GM18520 (cell line): Measurements from ENCODE around the gene CDH4.

Experiments used
- ATAC-seq: cut with Tn5 transposase; IDR thresholded peaks from one replicate; pipeline ENCODE4 v1.9.1; 2021; ENCODE audit not compliant: unreplicated experiment

CDH4 gene

DNA sequence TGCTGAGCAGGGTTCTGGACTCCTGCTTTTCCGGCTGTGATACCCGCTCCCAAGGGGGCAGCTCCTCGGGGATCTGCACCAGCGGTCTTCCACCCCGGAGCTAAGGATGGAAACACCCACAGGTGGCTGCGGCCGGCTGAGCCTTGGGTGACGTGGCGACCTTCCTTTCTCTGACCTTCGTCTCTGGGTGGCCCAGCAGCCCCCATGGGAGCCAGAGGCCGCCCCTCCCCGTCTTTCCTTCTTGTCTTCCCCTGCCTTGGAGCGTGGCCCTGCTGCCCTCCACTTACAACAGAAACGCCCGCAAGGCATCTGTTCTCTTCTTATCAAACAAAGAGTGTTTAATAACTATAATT is 407.9 kb downstream of the CDH4 start:
- no peak for ATAC-seq

DNA sequence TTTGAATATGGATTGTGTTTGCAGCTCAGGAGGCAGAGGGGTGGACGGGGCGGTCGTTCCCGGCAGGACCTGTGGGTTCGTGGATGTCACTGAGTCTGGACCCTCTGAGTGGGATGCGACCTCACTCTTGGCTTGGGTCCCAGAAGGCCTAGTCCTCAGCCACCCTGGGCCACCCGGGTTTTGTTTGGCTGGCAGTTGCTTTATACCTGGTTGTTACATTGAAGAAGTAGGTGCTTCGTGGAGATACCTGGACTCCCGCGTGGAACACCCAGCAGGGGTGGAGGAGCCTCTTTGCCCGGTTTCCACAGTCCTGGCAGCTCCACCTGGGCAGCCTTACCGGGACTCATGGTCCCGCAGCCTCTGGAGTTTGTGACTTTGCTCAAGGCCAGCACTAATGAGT is 408.5 kb downstream of the CDH4 start:
- no peak for ATAC-seq

DNA sequence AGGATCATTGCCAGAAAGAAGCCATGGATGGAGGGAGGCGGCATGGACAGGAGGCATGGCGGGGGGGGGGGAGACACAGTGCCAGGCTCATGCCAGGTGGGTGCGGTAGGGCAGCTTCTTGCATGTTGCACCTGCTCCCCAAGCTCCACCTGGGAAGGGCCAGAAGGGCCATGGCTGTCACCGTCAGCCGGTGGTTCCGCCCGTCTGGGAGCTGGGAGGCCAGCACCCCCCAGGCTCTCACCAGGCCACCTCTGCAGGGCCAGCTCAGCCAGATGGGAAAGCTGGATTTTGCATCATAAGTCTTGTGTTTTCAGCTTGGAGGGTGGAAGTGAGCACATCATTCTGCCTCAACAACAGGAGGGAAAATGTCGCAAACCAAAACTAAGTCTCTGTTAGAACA is 409.0 kb downstream of the CDH4 start:
- no peak for ATAC-seq

DNA sequence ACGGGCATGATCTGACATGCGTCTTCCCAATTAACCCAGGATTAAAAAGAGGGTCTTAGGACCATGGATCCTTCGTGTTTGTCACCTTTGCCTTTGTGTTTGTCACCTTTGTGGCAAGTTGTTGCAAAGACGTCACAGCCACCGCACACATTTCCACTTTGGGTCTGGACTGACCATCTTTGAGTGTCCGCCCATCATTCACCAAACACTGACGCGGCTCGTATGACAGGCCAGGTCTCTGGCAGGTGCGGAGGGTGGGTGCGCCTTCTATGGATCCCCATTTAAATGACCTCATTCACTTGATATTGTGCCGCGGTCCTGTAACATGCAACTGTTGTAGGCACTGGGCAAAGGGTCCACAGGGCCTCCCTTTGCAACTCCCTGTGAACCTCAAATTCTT is 409.5 kb downstream of the CDH4 start:
- ATAC-seq, result no peak

DNA sequence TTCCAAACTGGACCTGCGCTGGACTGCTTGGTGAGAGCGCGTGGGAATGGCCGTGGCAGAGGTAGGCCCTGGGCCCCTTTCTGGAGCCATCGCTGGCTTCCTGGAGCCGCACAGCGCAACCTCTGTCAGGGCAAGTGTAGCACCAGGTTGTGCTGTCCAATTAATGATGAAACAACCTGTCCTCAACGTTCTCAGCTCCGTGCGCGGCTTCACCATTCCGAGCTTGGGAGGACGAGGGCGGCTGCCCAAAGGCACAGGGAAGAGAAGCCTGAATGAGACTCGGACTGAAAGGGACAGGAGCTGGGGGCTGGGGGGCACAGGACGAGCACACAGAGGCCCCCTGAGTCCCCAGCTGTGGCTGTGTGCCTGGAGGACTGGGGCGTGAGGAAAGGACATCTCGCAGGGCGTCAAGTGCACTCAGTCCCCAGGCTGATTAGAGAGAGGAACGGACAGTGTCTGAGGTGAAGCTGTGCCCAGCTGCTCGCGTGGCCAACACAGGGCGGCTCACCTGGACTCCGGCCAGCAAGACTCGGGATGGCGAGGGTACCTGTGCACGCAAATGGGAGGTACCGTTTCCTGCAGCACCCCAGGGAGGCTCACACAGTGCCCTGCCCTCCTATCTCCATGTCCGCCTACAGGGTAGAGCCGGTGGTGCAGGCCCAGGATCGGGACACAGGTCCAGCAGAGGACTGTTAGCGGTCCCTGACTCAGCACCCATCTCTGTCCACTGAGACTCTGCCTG is 410.3 kb downstream of the CDH4 start:
- no peak for ATAC-seq

DNA sequence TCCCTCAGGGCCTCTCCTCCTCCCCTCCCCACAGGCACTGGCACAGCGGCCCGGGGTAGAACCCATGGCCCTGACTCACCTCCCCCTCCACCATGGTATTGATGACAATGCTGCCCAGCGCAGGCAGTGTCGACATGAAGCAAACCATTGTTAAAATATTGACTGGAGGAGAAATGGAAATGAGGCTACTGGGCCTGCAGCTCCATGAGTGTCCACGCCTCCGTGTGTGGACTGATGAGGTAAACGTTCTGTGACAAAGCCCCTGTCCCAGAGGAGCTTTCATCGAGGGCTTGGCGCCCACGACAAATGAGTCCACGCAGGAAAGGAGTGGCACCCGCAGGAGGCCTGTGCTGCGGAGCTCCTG is 410.9 kb downstream of the CDH4 start:
- ATAC-seq, result no peak

DNA sequence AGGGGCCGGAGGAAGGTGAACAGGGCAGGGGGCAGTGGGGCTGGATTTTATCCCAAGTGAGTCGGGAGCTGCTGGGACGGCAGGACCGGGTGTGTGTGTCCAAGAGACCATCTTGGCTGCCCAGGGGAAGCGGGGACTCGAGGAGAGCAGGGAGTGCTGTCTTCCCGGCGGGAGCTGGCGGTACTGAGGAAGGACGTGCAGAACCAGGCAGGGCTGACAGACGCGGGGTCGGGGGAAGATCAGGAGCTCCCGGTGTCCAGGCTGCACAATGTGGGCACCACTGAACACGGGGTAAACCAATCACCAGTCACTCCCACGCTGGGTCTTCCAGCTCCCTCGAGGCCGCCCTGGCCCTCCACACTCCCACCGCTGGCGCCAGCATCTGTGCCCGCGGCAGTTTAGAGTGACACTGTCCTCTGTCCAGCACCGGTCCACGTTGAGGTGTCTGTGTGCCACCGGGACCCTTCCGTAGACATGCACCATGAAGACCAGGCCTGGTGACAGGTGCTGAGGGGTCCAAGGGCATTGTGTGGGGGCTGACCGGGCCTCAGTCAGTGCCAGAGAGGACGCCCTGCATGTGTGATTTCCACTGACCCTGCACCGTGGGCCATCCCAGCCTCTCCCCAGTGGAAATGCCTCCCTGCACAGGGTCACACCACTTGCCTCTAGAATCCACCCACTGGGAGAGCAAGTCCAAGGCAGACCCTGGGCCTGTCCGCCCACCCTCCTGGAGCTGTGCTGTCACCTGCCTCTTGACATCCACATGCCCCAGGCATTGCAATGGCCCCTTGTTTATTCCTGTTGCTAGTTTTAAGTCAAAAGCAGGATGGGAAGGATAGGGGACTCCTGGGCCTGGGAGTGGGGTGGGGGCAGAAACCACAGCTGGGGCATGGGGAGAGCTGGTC is 411.7 kb downstream of the CDH4 start:
- no peak for ATAC-seq

DNA sequence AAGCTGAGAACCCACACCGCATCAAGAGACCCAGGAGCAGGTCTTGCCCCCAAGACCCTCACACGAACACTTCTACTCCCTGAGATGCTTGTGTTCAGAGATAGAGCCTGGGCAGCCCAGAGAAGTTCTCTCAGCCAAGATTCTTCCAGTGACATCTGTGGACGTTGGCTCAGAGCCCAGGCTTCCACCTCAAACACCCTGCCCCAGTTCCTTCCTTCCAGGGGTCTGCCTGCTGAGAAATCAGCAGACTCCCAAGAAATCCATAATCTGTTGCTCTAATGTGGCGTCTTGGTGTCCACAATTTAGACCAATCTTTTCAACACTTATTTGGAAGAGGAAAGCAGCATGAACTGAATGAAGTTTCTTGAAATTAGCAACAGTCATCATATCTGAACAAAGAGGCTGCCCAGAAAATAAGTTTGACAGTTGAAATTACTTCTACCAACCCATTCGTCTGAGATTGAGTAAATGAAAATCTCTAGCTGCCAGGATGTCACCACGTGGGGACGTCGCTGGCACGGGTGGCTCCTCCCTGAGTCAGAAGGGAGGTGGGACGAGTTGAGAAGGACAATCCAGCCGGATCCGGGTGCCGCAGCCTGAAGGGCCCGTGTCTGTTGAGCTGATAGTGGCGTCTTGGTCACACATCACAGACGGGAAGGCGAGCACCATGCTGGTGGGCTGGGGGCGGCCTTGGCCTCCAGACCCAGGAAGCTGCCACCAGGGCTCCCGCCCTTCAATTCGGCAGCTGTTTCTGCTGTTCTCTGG is 412.7 kb downstream of the CDH4 start:
- ATAC-seq, result no peak

DNA sequence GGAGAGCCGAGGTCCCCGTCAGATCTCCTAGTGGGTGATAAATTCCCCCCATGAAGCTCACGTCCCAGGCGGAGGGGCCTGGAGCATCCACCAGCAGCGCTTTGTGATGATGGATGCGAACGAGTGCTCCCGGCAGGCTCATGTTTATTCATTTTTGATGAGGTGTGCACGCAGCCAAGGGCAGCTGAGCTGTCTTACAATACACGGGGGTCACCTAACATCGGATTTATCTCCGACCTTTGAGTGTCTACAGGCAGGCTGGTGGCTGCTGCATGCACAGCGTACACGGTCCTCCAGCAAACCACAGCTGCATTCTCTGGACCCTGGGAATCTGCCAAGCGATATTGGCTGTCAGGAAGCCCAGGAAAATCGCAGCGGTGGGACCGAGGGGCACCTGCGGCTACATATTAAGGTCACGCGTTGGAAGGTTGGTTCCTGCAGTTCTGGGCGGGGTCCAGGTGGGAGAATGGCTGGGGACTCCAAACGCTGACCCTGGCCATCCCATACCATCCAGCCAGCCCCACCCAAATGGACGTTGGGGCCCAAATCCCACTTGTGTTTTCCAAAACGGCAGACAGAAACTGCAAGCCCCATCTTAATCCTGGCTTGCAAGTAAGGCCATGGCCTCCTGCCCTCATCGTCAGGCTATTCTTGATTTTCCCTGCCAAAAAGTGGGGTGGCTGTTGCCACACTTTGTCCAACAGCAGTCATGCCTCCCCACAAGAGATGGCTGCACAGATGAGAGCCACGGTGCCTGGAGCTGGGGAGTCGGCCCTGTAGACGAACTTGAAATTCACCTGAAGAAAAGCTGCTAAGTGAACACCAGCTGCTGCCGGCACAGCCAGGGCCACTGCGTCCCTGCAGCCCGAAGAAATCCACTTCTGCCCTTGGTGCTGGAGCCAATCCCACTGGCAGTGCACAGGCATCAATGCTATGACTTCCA is 413.7 kb downstream of the CDH4 start:
- ATAC-seq, result no peak

DNA sequence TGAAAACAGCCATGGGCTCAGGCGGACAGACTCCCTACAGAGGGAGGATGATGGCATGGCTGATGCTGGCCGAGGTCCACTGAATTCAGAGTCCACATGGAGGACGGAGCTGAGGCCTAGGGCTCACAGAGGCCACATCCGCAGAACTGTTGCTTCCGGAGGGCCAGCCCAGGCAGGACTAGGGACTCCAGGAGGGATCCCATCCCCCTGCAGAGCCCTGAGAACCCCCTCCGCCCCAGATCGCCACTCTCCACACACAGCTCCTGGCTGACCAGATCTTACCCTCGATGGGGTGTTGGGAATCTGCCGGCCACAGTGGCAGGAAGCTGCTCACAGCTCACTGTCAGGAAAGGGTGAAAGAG is 414.4 kb downstream of the CDH4 start:
- ATAC-seq, result no peak

DNA sequence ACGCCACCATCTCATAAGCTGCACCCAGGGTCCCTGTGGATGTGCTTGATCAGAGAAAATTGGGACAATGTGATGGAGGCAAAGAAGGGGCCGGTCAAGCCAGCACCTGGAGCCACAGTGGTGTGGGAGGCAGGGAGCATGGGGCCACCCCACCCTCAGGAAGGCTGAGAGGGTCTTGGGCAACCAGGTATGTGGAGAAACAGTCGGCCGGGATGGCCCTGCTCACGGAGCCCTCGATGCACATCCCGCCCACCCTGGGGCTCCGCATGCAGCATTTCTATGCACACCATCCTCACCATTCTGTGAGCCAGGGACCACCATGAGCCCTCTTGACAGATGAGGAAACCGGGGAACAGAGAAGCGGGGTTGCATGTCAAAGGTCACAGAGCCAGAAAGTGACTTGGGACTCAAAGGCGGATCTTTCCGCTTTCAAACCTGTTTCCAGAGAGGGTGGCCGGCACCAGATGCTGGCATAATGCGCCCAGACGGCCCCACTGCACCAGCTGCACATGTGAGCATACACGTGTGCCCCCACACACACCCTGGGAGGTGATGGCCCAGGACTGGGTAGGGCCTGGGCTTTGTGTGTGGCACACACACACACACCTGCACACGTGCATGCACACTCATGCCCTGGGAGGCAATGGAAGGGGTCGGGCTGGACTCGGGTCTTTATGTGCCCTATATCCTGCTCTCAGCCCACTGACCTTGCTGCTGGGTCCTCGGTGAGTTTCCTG is 415.2 kb downstream of the CDH4 start:
- no peak for ATAC-seq

DNA sequence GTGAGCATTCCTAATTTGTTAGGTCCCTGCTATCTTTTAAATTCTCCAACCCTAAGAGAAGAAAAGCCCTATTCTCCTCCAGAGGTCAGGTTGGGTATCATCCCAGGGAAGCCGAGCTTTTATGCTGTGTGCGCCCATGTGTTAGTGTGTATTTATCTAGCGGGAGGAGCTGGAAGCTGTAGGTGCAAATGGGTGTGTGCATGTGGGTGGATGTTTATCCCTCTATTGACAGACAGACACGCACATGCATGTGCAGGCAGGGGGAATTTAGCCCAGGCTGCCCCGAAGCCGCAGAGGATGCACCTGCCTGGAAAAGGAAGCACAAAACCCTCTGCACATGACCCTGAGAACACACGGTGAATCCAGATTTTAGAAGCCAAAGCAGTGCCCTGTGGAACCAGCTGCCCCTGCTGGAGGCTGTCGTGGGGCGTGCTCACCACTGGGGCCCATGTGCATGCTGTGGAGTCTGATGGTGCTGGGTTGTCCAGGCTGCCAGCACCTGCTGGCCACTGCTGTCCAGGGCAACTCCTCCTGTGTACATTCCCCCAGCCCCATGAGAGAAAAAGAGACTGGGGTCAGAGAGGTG is 416.1 kb downstream of the CDH4 start:
- no peak for ATAC-seq

DNA sequence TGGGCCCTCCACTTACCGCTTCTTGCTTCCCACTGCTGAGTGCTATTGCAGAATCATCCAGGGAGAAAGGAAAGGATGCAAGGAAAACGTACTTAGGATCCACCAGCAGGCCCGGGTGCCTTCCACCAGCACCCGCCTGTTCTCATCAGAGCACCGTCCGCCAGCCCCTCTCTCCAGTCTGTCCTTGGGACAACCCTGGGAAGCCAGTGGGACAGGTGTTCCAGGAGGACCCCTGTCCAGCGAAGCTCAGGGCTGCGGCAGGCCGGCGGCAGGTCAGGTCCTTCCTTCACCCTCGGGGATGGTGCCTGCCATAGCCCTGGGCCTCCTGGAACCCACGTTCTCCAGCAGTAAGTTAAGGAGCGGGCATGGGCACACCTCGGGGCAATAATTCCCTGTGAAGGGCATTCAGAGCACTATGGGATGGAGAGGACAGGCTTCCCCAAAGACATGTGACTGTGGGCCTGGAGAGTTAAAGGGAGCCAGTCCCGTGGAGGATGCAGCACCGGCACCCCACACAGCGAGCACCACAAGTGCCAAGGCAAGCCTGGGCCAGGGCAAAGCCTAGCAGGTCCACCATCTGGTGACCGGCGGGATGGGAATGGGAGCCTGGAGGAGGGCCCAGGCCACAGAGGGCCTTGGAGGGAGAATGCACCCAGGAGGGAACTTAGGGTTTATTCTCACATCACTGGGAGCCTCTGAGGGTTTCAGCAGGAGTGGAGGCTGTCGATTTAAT is 416.9 kb downstream of the CDH4 start:
- ATAC-seq, result no peak

DNA sequence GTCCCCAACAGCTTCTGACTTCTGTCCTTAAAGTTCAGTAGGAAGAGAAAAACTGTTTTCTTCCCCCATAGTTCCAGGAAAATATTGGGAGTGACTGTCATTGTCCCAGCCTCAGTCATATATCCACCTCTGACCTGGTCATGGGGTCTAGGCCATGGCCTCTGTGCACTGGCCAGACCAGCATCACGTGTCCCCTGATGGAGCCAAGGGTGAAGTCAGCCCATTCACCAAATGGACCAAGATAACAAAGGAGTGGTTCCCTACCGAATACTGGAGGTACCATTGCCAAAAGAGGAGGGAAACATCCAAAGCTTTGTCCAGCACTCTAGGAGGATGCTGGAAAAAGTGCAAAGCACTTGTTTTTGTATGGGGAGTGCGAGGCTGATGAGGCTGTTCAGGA is 418.2 kb downstream of the CDH4 start:
- ATAC-seq, result no peak

DNA sequence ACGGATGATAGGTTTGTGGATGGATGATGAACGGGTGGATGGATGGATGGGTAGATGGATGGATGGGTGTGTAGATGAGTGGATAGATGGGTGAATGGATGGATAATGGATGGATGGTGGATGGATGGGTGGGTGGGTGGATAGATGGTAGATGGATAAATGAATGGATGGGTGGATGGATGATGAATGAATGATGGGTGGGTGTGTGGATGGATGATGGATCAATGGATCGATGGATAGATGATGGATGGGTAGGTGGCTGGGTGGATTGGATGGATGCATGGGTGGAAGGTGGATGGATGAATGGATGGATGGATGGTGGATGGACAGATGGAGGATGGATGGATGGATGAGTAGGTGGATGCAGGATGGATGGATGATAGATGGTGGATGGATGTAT is 419.5 kb downstream of the CDH4 start:
- ATAC-seq, result no peak

DNA sequence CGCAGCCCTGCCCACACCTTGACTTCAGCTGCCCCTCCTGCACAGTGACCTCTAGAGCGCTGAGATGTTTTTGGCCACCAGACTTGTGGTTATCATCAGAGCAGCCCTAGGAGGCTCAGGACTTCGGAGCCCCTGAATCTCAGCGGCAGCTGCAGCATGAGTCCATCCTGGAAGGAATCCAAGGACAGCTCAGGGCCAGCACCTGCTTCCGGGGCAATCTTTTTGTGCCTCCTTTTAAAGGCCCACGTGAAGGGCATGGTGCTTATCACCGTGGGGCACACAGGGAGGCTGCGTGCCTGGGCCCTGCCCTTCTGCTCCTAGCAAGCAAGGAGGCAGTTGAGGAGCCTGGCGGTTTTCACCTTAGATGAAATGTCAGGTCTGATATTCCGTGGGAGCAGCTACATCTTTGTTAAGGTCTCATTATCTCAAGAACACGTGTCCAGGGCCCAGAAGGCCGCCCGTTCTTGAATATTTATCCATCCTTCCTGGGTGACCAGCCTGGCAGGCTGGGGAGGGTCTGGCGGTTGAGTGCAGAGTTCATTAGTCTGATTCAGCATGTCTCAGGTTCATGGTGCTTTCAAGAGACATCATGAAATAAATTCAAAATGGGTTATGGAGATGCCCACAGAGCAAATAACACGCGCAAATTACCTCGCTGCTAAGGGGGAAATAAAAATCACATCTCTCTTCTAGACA is 421.2 kb downstream of the CDH4 start:
- no peak for ATAC-seq

DNA sequence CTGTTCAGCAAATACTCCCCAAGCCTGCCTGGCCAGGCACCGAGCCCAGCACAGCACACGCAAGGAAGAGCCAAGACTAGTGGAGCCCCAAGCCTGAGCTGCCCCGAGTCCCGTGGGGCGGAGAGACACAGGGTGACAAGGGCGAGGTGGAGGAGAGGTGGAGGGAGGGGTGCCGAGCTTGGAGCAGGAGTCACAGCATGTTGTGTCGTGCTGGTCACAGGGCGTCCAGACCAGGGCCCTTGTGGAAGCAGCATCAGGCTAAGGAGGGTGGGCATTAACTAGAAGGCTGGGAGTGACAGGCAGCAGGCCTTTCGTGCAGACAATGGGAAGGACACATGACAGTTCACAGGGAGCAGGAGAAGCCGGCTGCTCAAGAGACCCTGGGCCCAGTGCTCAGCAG is 422.1 kb downstream of the CDH4 start:
- ATAC-seq, result no peak

DNA sequence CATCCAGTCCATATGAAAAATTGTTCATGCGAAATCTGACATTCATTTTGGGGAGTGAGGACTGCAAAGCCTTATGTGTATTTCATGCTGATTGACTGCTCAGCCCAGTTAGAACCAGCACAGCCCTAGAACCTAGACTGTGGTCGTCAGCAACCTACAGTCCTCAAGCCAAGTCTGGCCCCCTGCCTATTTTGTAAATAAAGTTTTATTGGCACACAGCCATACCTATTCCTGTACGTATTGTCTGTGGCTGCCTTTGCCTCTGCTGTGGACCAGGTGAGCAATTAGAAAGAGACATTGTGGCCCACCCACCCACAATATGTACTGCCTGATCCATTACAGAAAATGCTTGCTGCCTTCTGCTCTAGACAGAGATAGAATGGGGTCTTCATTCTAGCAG is 422.6 kb downstream of the CDH4 start:
- ATAC-seq, result no peak

DNA sequence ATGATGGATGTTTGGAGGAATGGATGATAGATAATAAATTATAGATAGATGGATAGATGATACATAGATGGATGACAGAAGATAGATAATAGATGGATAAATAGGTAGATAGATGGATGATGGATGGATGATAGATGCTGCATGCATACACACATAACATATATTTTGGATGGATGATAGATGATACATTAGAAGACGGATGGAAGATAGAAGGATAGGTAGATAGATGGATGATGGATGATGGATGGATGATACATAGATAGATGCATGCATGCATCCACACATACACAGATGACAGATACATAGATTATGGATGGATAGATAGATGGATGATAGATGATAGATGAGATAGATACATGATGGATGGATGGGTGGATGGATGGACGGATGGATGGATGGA is 425.9 kb downstream of the CDH4 start:
- ATAC-seq, result no peak
